T-helper 1 cell (primary cell): ENCODE results near the gene WASF2.
"Not testable (repeated sequence)": the region's sequence is repeated elsewhere in the genome, so short reads cannot be mapped to it uniquely, and the experiment has no call there.

Experiments used
- DNase-seq, 5 donors: peaks; one replicate each; pipeline ENCODE4 v3.0.0-alpha.2; 2012 to 2020

The WASF2 gene

DNA sequence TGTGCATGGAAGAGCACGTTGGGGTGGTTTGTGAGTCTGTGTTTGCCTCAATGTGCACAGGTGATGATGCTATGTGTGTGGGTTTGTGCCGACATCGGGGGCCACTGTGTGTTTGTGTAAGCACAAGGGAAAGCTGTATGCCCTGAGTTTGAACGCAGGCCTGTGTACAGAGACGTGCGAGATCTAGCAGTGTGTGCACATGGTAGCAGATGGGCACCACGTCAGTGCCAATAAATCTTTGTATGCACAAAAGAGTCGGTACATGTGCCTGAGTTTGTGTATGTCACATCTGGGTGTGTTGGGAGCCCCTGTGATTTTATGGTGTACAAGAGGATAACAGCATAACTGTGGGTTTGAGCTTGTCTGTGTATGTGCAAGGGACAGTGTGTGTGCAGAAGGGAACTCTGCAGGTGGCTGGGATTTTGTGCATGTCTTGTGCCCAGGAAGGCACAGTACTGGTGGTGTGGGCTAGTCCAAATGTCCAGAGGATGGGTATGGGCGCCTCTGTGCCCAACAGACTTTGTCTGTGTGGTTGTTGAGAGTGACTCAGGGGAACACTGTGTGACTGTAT is 32.0 kb upstream of the WASF2 start:
- no peak for DNase-seq

DNA sequence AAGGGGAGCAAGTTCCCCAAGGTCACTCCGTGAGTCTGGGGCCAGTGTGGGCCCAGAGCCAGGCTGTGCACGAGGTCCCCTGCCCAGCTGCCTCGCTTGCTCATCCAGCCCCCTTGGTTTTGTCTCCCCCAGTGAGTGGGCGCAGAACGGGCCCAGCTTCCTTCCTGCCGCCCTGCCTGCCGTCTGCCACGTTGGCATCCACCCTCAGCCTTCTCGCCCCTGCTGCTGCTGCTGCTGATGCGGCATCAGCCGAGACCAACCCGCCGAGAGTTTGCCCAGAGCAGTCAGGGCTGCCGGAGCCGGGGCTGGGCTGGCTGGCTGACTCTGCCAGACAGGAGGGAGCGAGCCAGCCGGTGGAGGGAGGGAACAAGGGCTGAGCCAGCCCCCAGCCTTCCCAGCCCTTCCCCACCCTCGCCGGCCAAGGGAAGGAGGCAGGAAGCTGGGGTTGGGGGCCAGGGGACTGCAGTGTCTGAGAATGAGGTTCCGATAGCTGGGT is 31.4 kb upstream of the WASF2 start:
- peak in 3 of 5 donors; percentile 28 to 44 (median 32) for DNase-seq

DNA sequence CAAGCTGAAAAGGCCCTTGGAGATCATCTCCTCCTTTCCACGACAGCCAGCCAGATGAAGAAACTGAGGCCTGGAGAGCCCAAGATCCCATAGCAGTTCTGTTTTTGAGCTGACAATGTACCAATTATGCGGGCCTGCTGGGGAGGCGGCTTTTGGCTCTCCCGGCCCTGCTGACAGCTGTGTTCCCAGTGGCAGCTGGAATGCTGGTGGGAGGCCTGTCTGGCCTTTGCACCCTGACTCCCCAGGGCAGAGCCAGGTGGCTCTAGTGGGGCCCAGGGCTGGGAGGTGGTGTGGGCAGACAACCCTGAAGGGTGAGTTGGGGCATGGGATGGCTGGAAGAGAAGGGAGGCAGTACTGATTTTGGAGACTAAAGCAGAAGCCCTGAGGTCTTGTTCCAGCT is 30.7 kb upstream of the WASF2 start:
- DNase-seq, result no peak

DNA sequence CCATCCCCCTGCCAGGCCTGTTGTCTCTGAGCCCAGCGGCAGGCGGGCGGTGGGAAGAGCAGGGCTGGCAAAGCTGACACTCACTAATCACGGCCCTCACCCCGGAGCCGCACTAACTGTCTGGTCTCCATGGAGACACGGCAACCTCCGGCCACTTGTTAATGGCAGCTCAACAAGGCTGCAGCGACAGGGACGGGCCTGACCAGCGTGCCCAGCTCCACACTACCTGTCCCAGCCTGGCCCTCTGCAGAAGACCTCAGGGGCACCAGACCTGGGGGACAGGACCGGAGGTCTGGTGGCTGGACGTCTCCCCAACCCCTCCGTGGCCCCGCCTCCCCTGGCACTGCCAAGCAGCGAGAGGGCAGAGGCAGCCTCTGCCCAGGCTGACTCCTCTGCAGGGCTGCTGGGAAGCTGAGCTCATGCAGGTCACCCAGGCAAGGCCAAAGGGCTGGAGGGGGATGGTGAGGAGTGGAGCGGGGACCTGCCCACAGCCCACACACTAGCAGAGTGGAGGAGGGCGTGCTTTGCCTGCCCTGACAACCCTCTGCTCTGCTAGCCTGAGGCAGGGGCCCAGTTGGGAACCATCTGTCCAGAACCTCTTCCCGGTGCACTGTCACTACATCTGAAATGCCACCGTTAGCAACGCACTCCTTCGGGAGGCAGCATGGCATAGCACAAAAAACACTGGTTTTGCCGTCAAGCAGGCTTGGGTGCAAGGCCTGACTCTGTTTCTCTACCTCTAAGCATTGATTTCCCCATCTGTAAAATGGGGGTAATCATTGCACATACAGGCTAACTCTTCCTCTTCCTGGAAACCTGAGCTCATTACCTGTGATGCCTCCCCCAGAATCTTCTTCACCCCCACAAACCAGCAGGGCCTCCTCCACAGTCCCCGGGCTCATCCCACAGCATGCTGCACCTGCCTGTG is 29.6 kb upstream of the WASF2 start:
- no peak for DNase-seq

DNA sequence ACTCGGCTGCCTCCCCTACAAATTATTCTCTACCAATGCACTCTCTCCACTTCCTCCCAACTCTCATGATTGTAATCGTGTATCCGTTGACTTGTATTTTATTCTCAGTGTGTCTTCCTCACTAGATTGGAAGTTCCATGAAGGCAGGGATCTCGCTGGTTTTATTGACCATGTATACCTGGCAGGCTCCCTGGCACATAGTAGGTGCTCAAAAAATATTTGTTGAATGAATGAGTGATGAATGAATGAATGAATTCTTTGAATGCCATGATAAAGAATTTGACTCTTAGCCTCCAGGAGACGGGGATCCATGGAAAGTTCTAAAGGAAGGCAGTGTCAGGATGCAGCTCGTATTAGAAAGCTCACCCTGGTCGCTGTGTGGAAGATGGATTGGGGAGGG is 28.8 kb upstream of the WASF2 start:
- no peak for DNase-seq

DNA sequence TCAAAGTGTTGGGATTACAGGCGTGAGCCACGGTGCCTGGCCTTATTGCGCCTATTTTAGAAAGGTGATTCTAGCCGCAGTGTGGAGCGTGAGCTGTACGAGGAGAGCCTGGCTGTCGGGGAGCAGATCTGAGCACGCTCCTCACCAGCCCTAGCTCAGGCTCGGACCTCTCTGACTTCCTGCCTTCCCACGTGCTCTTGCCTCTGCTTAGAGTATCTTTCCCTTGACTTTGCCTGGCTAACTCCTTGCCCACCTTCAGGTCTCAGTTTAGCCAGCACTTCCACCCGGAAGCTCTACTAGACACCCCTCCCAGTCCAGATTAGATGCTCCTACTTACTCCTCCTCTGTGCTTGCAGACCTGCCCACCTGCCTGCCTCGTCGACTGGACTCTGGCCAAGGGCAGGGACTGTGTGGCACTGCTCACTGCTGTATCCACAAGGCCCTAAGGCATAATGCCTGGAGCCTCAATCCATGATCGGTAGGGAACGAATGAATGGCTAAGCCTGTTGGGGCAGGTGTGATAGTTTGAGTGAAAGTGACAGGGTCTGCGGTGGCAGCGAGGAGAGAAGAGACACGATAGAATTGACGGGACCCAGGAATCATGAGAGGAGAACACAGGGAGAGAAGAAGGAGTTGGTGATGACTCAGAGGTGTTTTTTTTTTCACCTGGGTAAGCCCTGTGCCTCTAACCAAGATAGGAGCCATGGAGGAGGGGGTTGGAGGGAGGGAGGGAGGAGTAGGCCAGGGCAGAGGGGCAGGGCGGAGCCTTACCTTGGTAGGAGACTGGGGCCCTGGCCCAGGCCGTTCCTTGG is 28.1 kb upstream of the WASF2 start:
- no peak for DNase-seq

DNA sequence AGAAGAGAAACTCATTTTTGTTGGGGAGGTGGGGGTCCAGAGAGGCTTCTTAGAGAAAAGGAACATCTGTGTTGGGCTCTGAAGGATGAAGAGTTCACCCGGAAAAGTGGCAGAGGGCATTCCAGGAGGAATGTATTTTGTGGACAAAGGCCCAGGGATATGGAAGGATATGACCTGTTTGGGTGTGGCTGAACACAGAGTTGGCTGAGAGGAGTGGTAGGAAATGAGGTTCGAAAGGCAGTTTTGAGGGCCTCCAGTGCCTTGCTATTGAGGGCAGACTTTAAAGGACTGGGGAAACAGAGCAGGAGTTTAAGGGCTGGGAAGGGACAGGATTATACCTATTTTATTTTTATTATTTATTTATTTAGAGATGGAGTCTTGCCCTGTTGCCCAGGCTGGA is 27.3 kb upstream of the WASF2 start:
- no peak for DNase-seq

DNA sequence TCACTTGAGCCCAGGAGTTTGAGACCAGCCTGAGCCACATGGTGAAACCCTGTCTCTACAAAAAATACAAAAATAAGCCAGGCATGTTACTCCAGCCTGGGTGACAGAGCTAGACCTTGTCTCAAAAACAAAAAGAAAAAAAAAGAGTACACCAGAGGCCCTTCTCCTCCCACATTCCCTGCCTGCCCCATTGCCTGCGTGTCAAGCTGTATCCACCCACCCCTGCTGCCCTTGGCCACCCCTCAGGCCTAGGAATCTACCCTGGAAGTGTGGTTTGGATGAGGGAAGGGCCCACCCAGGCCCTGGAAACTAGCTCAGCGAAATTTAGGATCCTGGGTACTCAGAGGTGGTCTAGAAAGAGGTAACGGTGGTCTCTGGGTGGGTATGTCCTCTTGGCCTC is 25.7 kb upstream of the WASF2 start:
- DNase-seq, result no peak

DNA sequence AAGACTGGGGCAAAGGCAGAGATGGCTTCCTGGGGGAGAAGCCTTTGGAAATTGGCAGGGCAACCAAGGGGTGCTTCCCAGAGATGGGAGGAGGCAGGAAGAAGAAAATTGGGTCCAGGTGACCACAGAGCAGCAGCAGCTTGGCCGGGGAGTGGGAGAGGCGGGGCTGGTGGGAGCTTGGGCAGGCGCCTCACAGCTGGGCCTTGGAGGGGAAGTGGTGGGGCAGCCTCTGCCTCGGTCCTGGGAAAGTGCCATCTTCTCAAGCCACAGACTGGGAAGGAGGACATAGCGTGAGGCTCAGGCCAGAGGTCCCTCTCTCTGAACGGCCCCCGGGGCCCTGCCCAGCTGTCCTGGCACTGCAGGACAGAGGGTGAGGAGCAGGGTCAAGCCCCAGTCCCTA is 24.0 kb upstream of the WASF2 start:
- DNase-seq, result no peak

DNA sequence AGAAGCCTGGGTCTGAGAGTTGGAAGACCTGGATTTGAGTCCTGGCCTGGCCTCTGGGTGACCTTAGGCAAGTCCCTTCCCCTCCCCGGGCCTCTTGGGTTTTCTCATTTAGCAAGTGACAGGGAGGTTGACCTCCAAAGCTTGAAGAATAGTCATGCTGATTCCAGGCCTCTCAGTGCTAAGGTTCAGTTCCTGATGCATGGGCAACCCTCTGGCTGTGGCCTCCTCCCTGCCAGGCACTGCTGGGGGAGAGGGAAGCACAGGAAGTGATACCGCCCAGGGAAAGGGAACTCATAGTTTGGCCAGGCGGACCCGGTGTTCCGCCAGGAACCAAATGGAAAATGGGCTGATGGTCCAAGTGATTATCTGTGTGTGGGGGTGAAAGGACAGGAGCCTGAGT is 23.6 kb upstream of the WASF2 start:
- no peak for DNase-seq

DNA sequence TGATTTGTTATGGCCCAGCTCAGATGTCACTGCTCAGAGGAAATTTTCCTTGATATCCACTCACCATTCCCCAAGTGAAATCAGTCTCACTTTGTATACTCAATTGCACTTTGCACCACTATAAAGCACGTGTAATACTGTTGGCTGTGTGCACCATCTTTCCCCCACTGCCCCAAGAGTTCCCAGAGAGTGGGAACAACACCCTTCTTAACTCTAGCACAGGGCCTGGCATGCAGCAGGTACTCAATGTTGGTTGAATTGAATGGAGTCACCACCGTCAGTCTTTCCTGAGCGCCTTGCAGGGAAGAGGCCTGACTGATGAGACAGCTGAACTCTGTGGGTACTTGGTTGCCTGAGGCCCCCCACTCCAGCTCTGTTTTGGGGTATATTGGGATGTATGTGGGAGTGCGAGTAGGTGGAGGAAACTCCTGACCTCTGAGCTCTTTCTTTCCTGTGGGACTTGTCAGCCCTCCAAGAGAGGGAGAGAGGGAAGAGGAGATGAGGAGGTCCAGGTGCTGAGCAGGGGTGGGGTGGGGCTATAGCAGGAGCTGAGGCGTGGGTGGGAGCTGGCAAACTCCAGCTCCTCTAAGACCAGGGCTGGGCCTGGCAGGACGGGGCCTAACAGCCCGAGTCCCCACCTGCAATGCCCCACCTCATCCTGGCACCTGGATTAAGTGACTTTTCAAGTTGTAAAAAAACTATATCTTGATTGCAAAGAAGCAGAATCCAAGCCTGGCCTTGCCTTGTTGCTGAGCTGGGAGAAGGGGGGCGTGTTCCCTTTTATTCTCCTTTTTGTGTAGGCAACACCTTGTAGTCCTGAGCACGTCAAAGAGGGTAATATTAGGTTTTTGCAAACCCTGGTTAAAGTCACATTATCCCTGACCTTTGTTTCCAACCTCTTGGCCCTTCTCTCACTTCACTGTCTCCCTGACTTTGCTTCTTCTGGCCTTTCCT is 19.4 kb upstream of the WASF2 start:
- no peak for DNase-seq

DNA sequence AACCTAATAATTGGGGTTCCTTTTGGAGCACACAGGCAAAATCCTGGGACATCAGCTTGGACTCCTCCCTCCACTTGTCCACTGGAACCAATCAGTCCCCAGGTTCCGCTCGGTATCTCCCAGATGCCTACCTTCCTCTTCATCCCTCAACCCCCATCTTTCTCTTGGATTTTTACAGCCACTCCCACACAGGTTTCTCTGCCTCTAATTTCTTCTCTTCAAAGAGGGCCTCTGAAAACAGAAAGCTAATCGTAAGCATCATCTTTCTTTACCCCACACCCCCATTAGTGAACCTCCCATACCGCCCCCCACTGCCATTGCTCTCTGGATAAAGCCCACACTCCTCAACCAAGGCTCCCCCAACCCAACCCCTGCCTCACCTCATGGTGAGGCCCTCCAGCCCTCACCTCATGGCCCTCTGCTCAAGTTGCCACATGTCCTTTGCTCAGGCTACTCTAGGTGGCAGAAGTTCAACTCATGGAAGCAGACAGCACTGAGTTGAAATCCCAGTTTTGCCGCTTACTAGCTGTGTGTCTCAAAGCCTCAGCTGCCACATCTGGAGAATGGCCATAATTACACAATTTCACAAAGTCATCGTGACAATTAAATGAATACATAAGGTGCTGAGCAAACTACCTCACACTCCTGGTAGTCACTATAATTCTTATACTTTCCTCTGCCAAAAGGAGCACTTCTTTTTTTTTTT is 18.1 kb upstream of the WASF2 start:
- no peak for DNase-seq

DNA sequence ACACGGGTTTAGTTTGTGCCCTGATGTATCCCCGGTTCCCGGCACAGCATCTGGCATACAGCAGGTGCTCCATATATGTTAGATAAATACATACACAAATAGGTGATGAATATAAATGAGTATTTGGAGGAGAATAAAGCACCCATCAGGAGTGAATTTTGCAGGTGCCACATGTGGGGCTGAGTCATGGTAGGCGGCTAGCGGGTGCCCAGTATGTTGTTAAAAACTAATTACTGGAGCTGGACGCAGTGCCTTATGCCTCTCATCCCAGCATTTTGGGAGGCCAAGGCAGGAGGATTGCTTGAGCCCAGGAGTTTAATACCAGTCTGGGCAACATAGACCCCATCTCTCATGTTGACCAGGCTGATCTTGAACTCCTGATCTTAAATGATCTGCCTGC is 16.7 kb upstream of the WASF2 start:
- DNase-seq, result no peak

DNA sequence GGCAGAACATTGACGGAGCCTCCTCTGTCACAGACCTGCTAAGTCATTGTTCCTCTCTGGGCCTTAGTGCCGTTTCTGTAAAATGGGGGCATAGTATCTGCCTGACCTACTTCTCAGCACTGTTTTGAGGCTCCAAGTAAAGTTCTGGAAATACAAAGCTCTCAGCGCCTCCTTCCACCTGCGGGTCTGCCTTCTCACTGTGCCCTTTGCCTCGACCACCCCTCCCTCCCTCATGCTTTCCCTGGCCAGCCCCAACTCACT is 15.4 kb upstream of the WASF2 start:
- DNase-seq, result no peak

DNA sequence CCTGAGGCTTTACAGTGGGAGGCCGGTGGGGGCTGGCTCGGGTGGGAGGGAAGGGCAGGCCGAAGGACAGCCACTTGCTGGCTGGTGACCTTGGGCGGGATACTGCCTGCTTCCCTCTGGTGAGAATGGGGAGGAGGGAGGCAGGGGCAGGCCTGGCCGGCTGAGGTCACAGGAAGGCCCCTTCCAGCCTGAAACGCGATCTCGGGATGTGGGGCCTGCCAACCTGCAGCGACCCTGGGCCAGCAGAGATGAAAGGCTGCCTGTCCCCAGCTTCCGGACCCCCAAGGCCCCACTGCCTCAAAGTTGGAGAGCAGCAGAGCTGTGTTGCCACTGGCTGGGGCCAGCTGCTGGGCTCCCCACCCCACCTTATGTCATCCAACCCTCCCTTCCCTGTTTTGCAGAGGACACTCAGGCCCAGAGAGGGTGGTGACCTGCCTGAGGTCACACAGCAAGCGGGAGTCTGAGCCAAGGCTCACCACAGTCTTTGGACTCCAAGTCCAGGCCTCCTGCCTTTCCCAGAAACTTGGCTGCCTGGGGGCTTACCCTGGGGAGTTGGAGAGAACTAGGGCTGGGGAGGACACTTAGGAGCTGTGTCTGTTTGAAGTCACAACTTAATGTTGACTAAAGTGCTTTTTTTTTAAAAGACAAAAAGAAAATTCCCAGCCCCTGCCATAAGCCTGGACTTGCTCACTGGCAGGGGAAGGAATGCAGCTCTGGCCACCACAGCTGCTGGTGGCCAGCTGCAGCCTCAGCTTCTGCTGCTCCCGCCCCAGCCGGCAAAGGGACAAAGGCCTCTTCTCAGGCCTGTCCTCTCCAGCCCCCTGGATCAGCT is 14.8 kb upstream of the WASF2 start:
- DNase-seq, result no peak

DNA sequence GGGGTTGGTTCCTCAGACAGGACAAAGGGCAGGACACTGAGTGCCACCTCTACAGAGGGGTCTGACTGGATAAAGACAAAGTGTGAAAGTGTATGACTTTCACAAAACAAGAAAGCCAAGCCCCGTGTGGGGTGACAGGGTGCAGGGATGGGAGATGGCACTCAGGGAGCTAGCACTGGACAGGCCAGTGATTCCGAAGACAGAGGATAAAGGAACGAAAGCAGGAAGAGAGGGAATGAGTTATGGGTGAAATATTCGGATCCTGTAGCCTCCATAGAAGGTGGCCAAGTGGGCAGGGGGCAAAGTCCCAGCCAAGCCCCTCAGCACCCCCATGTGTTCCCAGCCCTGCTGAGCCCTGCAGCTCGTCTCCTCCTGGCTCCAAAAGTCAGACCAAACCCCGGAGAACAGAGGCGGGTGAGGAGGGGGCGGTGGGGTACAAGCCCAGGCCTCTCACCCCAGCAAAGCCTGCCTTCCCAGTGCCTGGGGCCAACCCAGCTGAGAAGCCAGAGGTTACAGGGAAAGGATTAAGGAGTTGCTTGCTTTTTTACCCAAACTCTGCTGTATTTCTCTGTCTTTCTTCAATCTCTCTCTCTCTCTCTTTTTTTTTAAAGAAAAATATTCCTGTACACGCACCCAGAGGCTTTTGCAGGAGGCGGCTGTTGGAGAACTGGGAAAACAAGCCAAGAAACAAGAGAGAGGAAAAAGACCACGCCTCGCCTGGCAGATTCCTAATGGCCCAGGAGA is 14.0 kb upstream of the WASF2 start:
- no peak for DNase-seq

DNA sequence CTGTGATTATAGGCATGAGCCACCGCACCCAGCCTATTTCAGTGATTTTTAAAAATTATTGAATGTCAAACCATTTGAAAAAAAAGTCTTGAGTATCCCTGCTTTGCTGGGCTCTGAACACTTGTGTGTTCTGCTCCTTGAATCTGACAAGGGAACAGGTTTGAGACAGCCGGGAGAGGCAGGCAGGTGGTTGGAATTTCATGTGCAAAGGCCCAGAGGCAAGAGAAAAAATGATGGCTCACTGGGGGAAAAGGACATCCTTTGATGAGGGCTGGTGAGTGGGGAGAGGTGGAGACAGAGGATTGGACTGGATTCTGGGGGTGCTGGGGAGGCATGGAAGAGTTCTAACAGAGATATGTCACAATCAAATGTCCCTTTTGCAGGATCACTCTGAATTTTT is 13.1 kb upstream of the WASF2 start:
- DNase-seq, result no peak

DNA sequence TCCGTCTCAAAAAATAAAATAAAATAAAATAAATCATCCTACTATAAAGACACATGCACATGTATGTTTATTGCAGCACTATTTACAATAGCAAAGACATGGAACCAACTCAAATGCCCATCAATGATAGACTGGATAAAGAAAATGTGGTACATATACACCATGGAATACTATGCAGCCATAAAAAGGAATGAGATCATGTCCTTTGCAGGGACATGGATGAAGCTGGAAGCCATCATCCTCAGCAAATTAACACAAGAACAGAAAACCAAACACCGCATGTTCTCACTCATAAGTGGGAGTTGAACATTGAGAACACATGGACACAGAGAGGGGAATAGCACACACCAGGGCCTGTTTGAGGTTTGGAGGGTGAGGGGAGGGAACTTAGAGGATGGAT is 11.2 kb upstream of the WASF2 start:
- not testable (repeated sequence) for DNase-seq

DNA sequence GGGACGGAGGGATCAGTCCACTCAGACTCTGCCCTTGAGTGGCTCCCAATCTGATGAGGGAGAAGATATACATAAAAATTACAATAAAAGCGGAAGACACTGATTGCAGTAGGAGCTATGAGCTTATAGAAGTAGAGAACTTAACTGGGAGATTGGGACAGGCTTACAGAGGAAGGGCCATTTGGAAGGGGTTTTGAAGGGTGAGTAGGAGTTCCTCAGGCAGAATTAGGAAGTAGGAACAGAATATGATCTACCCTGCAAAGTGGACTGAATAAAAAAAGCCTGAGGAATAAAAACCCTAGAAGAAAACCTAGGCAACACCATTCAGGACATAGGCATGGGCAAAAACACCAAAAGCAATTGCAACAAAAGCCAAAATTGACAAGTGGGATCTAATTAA is 9.2 kb upstream of the WASF2 start:
- no peak for DNase-seq

DNA sequence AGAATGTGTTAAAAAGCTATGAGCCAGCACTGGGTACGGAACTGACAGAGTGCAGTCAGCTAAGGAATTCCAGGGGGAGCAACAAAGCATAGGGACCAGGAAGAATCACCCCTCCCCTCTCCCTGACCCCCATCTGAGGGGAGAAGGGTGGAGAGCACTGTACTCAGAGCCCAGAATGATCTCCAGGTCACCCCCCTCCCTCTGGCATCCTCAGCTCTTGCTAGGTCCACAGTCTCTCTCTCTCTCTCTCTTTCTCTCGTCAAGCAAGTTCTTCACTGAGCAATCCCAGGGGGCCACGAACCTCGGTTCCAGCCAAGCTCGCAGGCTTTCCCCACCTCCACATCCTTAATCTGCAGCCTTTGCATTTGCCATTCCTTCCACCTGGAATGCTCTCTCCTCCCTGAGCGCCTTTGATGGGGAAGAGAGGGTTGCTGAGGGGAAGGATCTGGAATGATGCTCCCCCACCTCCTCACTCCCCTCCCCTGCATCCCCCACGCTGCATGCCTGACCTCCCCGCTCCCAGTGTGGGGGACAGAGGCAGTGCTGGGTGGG is 6.7 kb upstream of the WASF2 start:
- DNase-seq, result no peak
